Prostate gland (tissue), 2 donors: ENCODE results near the gene LCORL.

Experiments used
- POLR2AphosphoS5 ChIP-seq: sonication (generic); formaldehyde crosslinking; IDR thresholded peaks from one replicate; pipeline ENCODE4 v1.6.1; 2017; ENCODE audit warnings: antibody characterized with exemption
- TF ChIP-seq, protein P1 (sequence below), 4 experiments: fragments of 200-600 bp in 2 of 4; fragments of 450-650 bp in 2 of 4; sonication (generic) in 2 of 4; IDR thresholded peaks; 1 replicate in 3 of 4; 2 replicates in 1 of 4; pipeline ENCODE4 v1.5.1; 2016 to 2019; ENCODE audit warnings: antibody characterized with exemption in 4 of 4, mild to moderate bottlenecking in 2 of 4, moderate library complexity in 2 of 4

DNA sequence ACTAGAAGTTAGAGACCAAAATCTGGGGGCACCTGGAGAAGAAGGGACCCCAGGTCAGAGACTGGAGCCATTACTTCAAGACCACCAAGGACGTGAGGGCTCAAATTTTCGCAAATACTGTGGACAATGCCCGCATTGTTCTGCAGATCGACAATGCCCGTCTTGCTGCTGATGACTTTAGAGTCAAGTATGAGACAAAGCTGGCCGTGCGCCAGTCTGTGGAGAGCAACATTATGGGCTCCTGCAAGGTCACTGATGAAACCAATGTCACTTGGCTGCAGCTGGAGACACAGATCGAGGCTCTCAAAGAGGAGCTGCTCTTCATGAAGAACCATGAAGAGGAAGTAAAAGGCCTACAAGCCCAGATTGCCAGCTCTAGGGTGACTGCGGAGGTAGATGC, 109.5 kb downstream of the LCORL start:
- TF ChIP-seq POLR2AphosphoS5: no peak
- TF ChIP-seq, protein P1, sequence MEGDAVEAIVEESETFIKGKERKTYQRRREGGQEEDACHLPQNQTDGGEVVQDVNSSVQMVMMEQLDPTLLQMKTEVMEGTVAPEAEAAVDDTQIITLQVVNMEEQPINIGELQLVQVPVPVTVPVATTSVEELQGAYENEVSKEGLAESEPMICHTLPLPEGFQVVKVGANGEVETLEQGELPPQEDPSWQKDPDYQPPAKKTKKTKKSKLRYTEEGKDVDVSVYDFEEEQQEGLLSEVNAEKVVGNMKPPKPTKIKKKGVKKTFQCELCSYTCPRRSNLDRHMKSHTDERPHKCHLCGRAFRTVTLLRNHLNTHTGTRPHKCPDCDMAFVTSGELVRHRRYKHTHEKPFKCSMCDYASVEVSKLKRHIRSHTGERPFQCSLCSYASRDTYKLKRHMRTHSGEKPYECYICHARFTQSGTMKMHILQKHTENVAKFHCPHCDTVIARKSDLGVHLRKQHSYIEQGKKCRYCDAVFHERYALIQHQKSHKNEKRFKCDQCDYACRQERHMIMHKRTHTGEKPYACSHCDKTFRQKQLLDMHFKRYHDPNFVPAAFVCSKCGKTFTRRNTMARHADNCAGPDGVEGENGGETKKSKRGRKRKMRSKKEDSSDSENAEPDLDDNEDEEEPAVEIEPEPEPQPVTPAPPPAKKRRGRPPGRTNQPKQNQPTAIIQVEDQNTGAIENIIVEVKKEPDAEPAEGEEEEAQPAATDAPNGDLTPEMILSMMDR (IDR thresholded peaks at IDR 0.05): no peak
